ENCODE measurements around the gene FGF18. TPM values are rescaled to one million over a fixed set of nuclear protein-coding genes. Genes with fewer than 3 reads are reported as not detected.

The FGF18 gene
- total RNA-seq, 1 experiment from 2014 or later: 0.52 TPM

DNA sequence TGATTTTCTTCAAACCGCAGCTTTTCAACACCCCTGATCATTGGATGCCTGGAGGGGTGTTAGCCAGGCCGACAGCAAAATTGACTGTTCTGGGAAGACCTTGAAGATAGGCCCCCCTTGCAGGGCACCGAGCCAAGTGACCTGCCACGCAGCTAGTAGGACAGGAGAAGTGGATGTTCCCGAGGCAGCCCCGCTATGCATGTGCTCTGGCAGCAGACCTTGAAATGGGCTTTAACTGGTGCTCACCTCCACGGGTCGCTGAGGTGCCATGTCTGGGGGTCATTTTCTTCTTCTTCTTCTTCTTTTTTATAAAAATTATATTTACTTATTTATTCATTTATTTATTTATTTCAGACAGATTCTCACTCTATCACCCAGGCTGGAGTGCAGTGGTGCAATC is 12.6 kb downstream of the FGF18 start:
- H3K27me3 ChIP-seq (ENCODE audit: insufficient read depth, low read depth): no peaks in the 10 kb centered on the region
- no peaks in the 10 kb centered on the region for H3K9me2 ChIP-seq (ENCODE audit: insufficient read depth)
- BruUV-seq (replicated peaks): no TSS peak
- ChIA-PET CTCF (no interaction called here), POLR2A (ENCODE audit: unreplicated experiment) (no interaction called here)
- DNase-seq: no peak
- no peak for TF ChIP-seq CTCF (conservative IDR thresholded peaks at IDR 0.05)
- no peak for TF ChIP-seq EZH2 (IDR thresholded peaks at IDR 0.05; ENCODE audit: low read depth)
- no peaks in the 10 kb centered on the region for H3K79me2 ChIP-seq (ENCODE audit: low read depth)
- intact Hi-C loops (cut with micrococcal nuclease; ENCODE audit: unreplicated experiment): no loop called here
- H3K4me2 ChIP-seq: no peak overlapping the region
- H3K9me3 ChIP-seq (ENCODE audit: insufficient read depth, low read depth): no peaks in the 10 kb centered on the region
- H3K36me3 ChIP-seq (ENCODE audit: low read depth): no peaks in the 10 kb centered on the region
- H3K4me3 ChIP-seq: no peak overlapping the region
- no peak overlapping the region for H2AFZ ChIP-seq
- no peaks in the 10 kb centered on the region for H3K4me1 ChIP-seq (replicated peaks; ENCODE audit: insufficient read depth)
- H3F3A ChIP-seq (ENCODE audit: insufficient read depth, low read depth): no peaks in the 10 kb centered on the region
- no peaks in the 10 kb centered on the region for H4K20me1 ChIP-seq (ENCODE audit: insufficient read depth)
- no peak overlapping the region for H3K27ac ChIP-seq

- Histone ChIP-seq H3K9me3 (ENCODE audit: insufficient read depth, low read depth) (no peaks in the 10 kb centered on the region), H2AFZ (no peak overlapping the region), H3K4me3 (no peak overlapping the region), H3K27ac (no peak overlapping the region), H3K36me3 (ENCODE audit: low read depth) (no peaks in the 10 kb centered on the region), H3K4me2 (no peak overlapping the region), H4K20me1 (ENCODE audit: insufficient read depth) (no peaks in the 10 kb centered on the region), H3K79me2 (ENCODE audit: low read depth) (no peaks in the 10 kb centered on the region), H3F3A (ENCODE audit: insufficient read depth, low read depth) (no peaks in the 10 kb centered on the region), H3K4me1 (replicated peaks; ENCODE audit: insufficient read depth) (no peaks in the 10 kb centered on the region), H3K9me2 (ENCODE audit: insufficient read depth) (no peaks in the 10 kb centered on the region), H3K27me3 (ENCODE audit: insufficient read depth, low read depth) (no peaks in the 10 kb centered on the region)
- intact Hi-C loops (cut with micrococcal nuclease; ENCODE audit: unreplicated experiment): no loop called here
- no peak for DNase-seq
- TF ChIP-seq CTCF (conservative IDR thresholded peaks at IDR 0.05): no peak
- TF ChIP-seq EZH2 (IDR thresholded peaks at IDR 0.05; ENCODE audit: low read depth): no peak
- BruUV-seq (replicated peaks): no TSS peak
- CTCF ChIA-PET: no interaction called here
- POLR2A ChIA-PET (ENCODE audit: unreplicated experiment): no interaction called here
Observed at GRCh38 chr5:171432583-171433351, 13.3 kb downstream of the FGF18 start.

GRCh38 chr5:171433352-171433698 is 13.9 kb downstream of the FGF18 start:
- no peak overlapping the region for H3K4me2 ChIP-seq
- BruUV-seq (replicated peaks): no TSS peak
- CTCF ChIA-PET: no interaction called here

More at GRCh38 chr5:171433352-171433698, 13.9 kb downstream of the FGF18 start:
- Histone ChIP-seq H3K27me3 (ENCODE audit: insufficient read depth, low read depth) (no peaks in the 10 kb centered on the region), H3K27ac (no peak overlapping the region), H3K9me3 (ENCODE audit: insufficient read depth, low read depth) (no peaks in the 10 kb centered on the region), H3K79me2 (ENCODE audit: low read depth) (no peaks in the 10 kb centered on the region), H4K20me1 (ENCODE audit: insufficient read depth) (no peaks in the 10 kb centered on the region), H3K4me3 (no peak overlapping the region), H3K9me2 (ENCODE audit: insufficient read depth) (no peaks in the 10 kb centered on the region), H2AFZ (no peak overlapping the region), H3K4me1 (replicated peaks; ENCODE audit: insufficient read depth) (no peaks in the 10 kb centered on the region), H3K36me3 (ENCODE audit: low read depth) (no peaks in the 10 kb centered on the region), H3F3A (ENCODE audit: insufficient read depth, low read depth) (no peaks in the 10 kb centered on the region)
- POLR2A ChIA-PET (ENCODE audit: unreplicated experiment): no interaction called here
- TF ChIP-seq CTCF (conservative IDR thresholded peaks at IDR 0.05) (no peak), EZH2 (IDR thresholded peaks at IDR 0.05; ENCODE audit: low read depth) (no peak)
- intact Hi-C loops (cut with micrococcal nuclease; ENCODE audit: unreplicated experiment): no loop called here
- DNase-seq: no peak
